Neural cell (in vitro differentiated cells): Measurements from ENCODE around the gene DYNLT2. TPM values are rescaled to one million over a fixed set of nuclear protein-coding genes. Genes with fewer than 3 reads are reported as not detected.

Experiments used
- H2AFZ ChIP-seq: fragments of 200-600, 300-800 bp; sonication (generic), shearing (Covaris generic); 2 replicates; pipeline ENCODE4 v1.6.0; 2014; ENCODE audit warnings: low read depth, mild to moderate bottlenecking, antibody characterized with exemption, low read length, moderate library complexity
- H3F3A ChIP-seq: fragments of 200-600 bp; shearing (Covaris generic); 2 replicates; pipeline ENCODE4 v1.6.1; 2016; ENCODE audit warnings: mild to moderate bottlenecking, moderate library complexity, mixed read lengths, antibody characterized with exemption, low read length; ENCODE audit not compliant: insufficient read depth, poor library complexity, severe bottlenecking
- H3K27ac ChIP-seq: fragments of 200-600, 300-800 bp; sonication (generic), shearing (Covaris generic); 2 replicates; pipeline ENCODE4 v1.5.1; 2014; ENCODE audit warnings: mild to moderate bottlenecking, low read length, moderate library complexity
- H3K27me3 ChIP-seq: fragments of 300-800, 200-600 bp; sonication (generic), shearing (Covaris generic); 2 replicates; pipeline ENCODE4 v1.6.0; 2014; ENCODE audit warnings: mild to moderate bottlenecking, low read depth, low read length, moderate library complexity; ENCODE audit not compliant: insufficient read depth
- H3K36me3 ChIP-seq: fragments of 300-800, 200-600 bp; sonication (generic), shearing (Covaris generic); 2 replicates; pipeline ENCODE4 v1.5.1; 2014; ENCODE audit warnings: mild to moderate bottlenecking, antibody characterized with exemption, low read length, moderate library complexity; ENCODE audit not compliant: insufficient read depth
- H3K4me2 ChIP-seq: fragments of 300-800, 200-600 bp; sonication (generic), shearing (Covaris generic); 2 replicates; pipeline ENCODE4 v1.6.0; 2014; ENCODE audit warnings: mild to moderate bottlenecking, low read length
- H3K4me3 ChIP-seq: fragments of 300-800, 200-600 bp; sonication (generic), shearing (Covaris generic); 2 replicates; pipeline ENCODE4 v1.5.1; 2014; ENCODE audit warnings: mild to moderate bottlenecking, low read length, moderate library complexity
- H3K79me2 ChIP-seq: fragments of 200-600 bp; shearing (Covaris generic); replicated peaks from 2 replicates; pipeline ENCODE4 v1.6.0; 2014; ENCODE audit warnings: mild to moderate bottlenecking, low read length, moderate library complexity; ENCODE audit not compliant: insufficient read depth
- H3K9ac ChIP-seq: fragments of 300-800, 200-600 bp; sonication (generic), shearing (Covaris generic); 2 replicates; pipeline ENCODE4 v1.6.1; 2016; ENCODE audit warnings: mild to moderate bottlenecking, low read length, mixed read lengths
- H3K9me2 ChIP-seq: fragments of 200-600 bp; shearing (Covaris generic); 2 replicates; pipeline ENCODE4 v1.6.1; 2016; ENCODE audit warnings: mild to moderate bottlenecking, low read length, mixed read lengths; ENCODE audit not compliant: insufficient read depth
- H3K9me3 ChIP-seq: fragments of 200-600, 300-800 bp; sonication (generic), shearing (Covaris generic); 2 replicates; pipeline ENCODE4 v1.6.1; 2016; ENCODE audit warnings: mild to moderate bottlenecking, mixed run types, low read length, moderate library complexity, mixed read lengths
- H4K20me1 ChIP-seq: fragments of 200-600 bp; shearing (Covaris generic); 2 replicates; pipeline ENCODE4 v1.6.1; 2016; ENCODE audit warnings: mild to moderate bottlenecking, mixed run types; ENCODE audit not compliant: insufficient read depth
- CTCF ChIP-seq: fragments of 450-650 bp; IDR thresholded peaks from 2 replicates; pipeline ENCODE4 v1.5.1; 2014; ENCODE audit warnings: antibody characterized with exemption, mild to moderate bottlenecking, moderate library complexity; ENCODE audit not compliant: poor library complexity, severe bottlenecking
- EP300 ChIP-seq: fragments of 450-650 bp; conservative IDR thresholded peaks from 2 replicates; pipeline ENCODE4 v1.6.1; 2014; ENCODE audit warnings: antibody characterized with exemption, mild to moderate bottlenecking, moderate library complexity; ENCODE audit not compliant: poor library complexity, severe bottlenecking
- EZH2 ChIP-seq: fragments of 200-600, 300-800 bp; shearing (Covaris generic), sonication (generic); IDR thresholded peaks from 2 replicates; pipeline ENCODE4 v1.6.1; 2014; ENCODE audit warnings: antibody characterized with exemption, low read length, borderline replicate concordance, mild to moderate bottlenecking; ENCODE audit not compliant: insufficient read depth, poor library complexity, severe bottlenecking
- MXI1 ChIP-seq: fragments of 450-650 bp; conservative IDR thresholded peaks from 2 replicates; pipeline ENCODE4 v1.6.1; 2014; ENCODE audit warnings: antibody characterized with exemption, mild to moderate bottlenecking; ENCODE audit not compliant: poor library complexity, severe bottlenecking
- POLR2AphosphoS5 ChIP-seq: IDR thresholded peaks from 2 replicates; pipeline ENCODE4 v1.6.1; 2012
- RAD21 ChIP-seq: fragments of 450-650 bp; conservative IDR thresholded peaks from 2 replicates; pipeline ENCODE4 v1.6.1; 2014; ENCODE audit warnings: antibody characterized with exemption, mild to moderate bottlenecking, moderate library complexity
- REST ChIP-seq: IDR thresholded peaks from 2 replicates; pipeline ENCODE4 v1.6.1; 2012; ENCODE audit warnings: borderline replicate concordance
- SMC3 ChIP-seq: fragments of 450-650 bp; conservative IDR thresholded peaks from 2 replicates; pipeline ENCODE4 v1.6.1; 2014; ENCODE audit warnings: antibody characterized with exemption, mild to moderate bottlenecking, moderate library complexity; ENCODE audit not compliant: poor library complexity
- TAF1 ChIP-seq: IDR thresholded peaks from 2 replicates; pipeline ENCODE4 v1.6.1; 2012; ENCODE audit warnings: low read depth
- polyA plus RNA-seq: library from polyadenylated mRNA; depleted of rRNA; stranded (reverse); fragments of >200 nt; gene quantifications from 2 replicates; pipeline ENCODE4 v1.2.3, GENCODE V29; 2014

Gene DYNLT2
- polyA plus RNA-seq, 1 donor from 2014 or later: 2.8 TPM

- TF ChIP-seq MXI1: no peak
- no peak for TF ChIP-seq EZH2
These were observed 38.0 kb upstream of the DYNLT2 start (continued) for GRCh38 chr6:169789146-169789943.

GRCh38 chr6:169788809-169789145 lies 37.4 kb upstream of the DYNLT2 start:
- no peak overlapping the region for H3K4me2 ChIP-seq
- peak overlapping the region; percentile 67 for H3K4me3 ChIP-seq
- peak; percentile 78 for TF ChIP-seq EP300
- no peak for TF ChIP-seq SMC3
- no peak for TF ChIP-seq CTCF
- no peak for TF ChIP-seq EZH2
- no peak for TF ChIP-seq TAF1
- peak; percentile 60 for TF ChIP-seq POLR2AphosphoS5
- no peak for TF ChIP-seq RAD21
- TF ChIP-seq MXI1: no peak
- TF ChIP-seq REST: no peak
- no peaks in the 10 kb centered on the region for H3K27me3 ChIP-seq
- no peaks in the 10 kb centered on the region for H3F3A ChIP-seq
- H3K27ac ChIP-seq: no peak overlapping the region
- H3K9me2 ChIP-seq: no peaks in the 10 kb centered on the region
- no peaks in the 10 kb centered on the region for H4K20me1 ChIP-seq
- H3K9me3 ChIP-seq: no peaks in the 10 kb centered on the region
- no peaks in the 10 kb centered on the region for H3K36me3 ChIP-seq
- no peaks in the 10 kb centered on the region for H3K79me2 ChIP-seq
- no peak overlapping the region for H3K9ac ChIP-seq
- H2AFZ ChIP-seq: no peak overlapping the region

- Histone ChIP-seq H4K20me1 (no peaks in the 10 kb centered on the region), H2AFZ (no peak overlapping the region), H3K9me3 (no peaks in the 10 kb centered on the region), H3K27me3 (no peaks in the 10 kb centered on the region), H3F3A (no peaks in the 10 kb centered on the region), H3K9me2 (no peaks in the 10 kb centered on the region), H3K27ac (no peak overlapping the region), H3K4me2 (no peak overlapping the region), H3K4me3 (no peak overlapping the region), H3K9ac (no peak overlapping the region), H3K79me2 (no peaks in the 10 kb centered on the region), H3K36me3 (no peaks in the 10 kb centered on the region)
- TF ChIP-seq REST (no peak), POLR2AphosphoS5 (no peak)
These were observed 36.4 kb upstream of the DYNLT2 start for GRCh38 chr6:169787797-169788196.
